ENCODE results near the gene SSC4D. TPM values are rescaled to one million over a fixed set of nuclear protein-coding genes. Genes with fewer than 3 reads are reported as not detected.
"Not testable (repeated sequence)": the region's sequence is repeated elsewhere in the genome, so short reads cannot be mapped to it uniquely, and the experiment has no call there.

Gene SSC4D
- polyA plus RNA-seq, 1 donor = 0.85 TPM

DNA sequence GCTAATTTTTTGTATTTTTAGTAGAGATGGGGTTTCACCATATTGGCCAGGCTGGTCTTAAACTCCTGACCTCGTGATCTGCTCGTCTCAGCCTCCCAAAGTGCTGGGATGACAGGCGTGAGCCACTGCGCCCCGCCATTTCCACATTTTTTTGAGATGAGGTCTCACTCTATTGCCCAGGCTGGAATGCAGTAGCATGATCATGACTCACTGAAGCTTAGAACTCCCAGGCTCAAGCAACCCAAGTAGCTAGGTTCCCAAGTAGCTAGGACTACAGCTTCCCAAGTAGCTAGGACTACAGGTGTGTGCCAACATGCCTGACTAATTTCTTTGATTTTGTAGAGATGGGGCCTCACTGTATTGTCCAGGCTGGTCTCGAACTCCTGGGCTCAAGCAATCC lies 11.6 kb upstream of the SSC4D start:
- not testable (repeated sequence) for DNase-seq

DNA sequence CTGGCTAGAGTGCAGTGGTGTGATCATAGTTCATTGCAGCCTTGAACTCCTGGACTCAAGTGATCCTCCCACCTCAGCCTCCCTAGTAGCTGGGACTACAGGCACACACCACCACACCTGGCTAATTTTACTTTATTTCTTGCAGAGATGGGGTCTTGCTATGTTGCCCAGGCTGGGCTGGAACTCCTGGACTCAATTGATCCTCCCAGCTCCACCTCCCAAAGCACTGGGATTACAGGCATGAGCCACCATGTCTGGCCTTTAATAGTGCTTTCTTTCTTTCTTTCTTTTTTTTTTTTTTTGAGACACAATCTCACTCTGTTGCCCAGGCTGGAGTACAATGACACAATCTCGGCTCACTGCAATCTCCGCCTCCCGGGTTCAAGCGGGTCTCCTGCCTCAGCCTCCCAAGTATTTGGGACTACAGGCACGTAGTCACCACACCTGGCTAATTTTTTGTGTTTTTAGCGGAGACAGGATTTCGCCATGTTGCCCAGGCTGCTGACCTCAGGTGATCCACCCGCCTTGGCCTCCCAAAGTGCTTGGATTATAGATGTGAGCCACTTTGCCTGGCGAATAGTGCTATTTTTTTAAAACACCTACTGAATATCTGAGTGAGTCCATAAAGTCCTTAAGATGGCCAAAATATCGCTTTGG lies 8.3 kb upstream of the SSC4D start:
- DNase-seq = not testable (repeated sequence)

DNA sequence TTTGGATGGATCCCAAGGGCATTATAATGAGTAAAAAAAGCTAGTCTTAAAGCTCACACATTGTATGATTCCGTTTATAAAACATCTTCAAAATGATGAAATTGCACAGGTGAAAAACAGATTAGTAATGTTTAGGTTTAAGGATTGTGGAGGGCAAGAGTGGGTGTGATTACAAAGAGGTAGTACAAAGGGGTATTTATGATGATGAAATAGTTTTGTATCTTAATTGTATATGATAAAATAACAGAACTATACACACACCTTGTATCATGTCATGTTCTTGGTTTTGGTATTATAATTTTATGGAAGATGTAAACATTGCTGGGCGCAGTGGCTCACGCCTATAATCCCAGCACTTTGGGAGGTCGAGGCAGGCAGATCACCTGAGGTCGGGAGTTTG lies 2.8 kb upstream of the SSC4D start:
- DNase-seq = no peak

DNA sequence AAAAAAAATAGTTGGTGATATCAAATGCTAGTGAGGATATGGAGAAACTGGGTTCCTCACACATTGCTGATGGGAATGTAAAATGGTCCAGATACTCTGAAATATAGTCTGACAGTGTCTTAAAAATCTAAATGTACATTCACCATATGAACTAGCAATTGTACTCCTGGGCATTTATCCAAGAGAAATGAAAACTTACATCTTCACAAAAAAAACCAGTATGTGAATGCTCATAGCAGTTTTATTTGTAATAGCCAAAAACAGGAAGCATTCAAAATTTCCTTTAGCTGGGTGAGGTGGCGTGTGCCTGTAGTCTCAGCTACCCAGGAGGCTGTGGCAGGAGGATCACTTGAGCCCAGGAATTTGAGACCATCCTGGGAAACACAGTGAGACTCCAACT lies 2.1 kb upstream of the SSC4D start:
- no peak for DNase-seq

DNA sequence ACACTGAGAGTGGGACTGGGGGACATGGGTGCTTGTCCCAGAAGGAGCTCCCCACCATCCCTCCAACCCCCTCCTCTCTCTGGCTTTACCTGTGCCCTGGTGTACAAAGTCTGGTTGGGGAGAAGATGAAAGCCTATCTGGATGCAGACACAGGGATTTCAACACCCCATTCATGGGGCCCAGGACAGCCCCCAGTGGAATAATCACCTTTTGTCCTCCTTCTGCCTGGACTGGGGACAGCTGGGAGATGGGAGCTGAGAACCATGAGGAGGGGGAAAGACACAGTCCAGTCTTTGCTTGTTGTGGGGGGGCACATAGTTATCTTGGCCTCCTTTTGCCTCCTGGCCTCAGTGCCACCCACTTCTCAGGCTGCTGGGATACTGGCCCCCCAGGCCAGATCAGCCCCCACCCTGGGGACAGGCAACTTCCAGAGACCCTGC lies 1.4 kb downstream of the SSC4D start:
- no peak for DNase-seq

DNA sequence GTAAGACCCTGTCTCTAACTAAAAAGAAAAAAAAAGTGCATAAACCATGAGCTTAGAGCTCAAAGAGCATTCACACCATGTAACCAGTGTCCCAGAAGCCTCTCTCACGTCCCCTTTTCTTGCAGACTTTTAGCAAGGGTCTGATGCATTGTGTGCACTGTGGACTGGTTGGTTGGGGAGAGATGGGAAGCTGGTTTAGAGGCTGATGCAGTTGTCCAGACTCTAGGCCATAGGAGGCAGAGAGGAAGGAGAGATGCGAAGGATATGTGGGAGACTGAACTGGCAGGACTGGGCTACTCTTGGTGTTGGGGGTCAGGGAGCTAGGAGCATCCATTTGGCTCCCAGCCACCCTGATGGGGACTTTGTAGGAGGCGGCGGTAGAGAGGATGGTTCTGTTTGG lies 1.8 kb downstream of the SSC4D start:
- DNase-seq = no peak

DNA sequence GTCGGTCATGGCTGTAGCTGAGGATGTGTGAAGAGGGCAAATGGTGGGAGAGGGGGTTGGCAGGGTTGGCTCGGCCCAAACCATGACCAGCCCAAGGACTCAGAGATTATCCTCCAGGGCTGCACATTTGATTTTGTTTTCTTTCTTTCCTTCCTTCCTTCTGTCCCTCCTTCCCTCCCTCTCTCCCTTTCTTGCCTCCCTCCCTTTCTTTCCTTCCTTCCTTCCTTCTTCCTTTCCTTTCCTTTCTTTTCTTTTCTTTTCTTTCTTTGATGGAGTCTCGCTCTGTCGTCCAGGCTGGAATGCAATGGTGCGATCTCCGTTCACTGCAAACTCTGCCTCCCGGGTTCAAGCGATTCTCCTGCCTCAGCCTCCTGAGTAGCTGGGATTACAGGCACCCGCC lies 3.8 kb downstream of the SSC4D start:
- DNase-seq = no peak

DNA sequence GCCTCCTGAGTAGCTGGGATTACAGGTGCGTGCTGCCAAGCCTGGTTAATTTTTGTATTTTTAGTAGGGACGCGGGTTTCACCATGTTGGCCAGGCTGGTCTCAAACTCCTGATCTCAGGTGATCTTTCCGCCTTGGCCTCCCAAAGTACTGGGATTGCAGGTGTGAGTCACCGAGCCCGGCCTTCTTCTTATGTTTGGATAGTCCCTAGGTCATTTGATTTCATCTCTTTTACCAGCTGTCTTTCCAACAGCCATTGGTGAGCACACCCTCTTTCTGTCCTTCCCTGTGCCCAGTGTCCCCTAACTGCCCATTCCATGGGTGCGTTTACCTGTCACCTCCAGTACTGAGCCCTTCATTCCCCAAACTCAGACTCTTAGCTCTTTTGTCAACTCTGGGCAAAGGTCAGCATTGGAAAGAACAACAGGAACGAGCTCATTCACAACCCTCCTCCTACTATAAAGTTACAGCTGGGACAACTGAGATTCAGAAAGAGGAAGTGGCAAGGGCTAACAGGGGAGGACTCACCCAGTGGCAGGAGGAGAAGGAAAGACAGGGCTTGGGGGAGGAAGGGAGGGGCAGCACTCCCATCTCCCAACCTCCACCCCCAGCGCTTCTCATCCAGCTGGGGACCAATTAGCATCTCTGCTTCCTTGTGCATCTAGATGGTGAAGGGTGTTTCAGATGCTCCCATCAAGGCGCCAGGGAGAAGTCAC lies 5.6 kb downstream of the SSC4D start:
- no peak for DNase-seq

DNA sequence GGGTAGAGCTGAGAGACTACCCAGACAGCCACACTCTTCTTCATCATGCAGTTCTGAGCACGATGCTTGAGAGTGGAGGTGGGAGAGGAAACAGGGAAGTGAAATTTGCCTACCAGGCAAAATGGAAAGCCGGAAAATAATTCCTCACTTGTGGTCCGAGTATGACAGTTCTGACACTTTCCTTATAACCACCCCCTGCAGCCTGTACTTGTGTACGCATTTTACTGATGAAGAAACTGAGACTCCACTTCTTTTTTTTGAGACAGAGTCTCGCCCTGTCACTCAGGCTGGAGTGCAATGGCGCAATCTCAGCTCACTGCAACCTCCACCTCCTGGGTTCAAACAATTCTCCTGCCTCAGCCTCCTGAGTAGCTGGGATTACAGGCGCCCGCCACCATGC lies 6.4 kb downstream of the SSC4D start:
- not testable (repeated sequence) for DNase-seq

DNA sequence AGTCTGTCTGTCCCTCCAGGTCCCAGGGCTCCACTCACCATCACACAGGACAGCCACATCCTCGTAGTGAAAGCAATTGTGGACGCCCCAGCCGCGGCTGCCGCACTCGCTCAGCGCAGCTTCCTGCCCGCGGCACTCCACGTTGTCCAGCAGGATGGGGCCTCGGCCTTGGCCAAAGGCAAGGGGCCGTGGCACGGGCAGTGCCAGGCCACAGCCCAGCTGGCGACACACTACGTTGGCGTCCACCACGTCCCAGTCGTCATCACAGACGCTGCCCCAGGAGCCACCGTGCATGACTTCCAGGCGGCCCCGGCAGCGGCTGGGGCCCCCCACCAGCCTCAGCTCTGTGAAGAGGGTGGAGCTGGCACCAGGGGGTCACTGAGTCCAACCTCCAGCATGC lies 9.2 kb downstream of the SSC4D start:
- no peak for DNase-seq

DNA sequence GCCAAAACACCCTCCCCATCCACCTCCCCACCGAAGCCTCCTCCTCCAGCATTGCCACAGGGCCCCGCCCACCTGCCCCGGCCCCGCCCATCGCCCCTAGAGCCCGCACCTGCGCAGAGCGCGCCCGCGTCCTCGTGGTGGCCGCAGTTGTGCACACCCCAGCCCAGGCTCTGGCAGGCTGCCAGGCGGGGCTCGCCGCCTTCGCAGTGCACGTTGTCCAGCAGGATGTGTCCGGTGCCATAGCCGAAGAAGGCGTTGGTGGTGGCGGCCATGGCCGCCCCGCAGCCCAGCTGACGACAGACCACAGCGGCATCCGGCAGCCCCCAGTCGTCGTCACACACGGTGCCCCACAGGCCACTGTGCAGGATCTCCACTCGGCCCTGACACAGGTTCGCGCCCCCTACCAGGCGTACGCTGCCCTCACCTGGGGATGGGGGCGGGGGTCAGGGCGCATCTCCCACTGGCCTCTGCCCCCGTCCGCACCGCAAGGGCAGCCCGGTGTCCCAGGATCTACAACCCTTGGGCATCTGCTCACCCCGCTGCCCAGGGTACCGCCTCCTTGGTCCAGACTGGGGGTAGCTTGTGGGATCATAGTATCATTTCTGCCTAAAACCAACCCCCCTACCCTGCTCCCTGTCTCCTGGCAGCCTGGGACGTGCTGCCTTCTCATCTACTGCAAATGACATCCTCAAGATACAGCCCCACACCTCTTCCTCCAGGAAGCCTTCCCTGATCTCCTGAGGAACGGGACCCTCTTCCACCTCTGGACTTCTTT lies 11.9 kb downstream of the SSC4D start:
- peak; percentile 67 for DNase-seq

DNA sequence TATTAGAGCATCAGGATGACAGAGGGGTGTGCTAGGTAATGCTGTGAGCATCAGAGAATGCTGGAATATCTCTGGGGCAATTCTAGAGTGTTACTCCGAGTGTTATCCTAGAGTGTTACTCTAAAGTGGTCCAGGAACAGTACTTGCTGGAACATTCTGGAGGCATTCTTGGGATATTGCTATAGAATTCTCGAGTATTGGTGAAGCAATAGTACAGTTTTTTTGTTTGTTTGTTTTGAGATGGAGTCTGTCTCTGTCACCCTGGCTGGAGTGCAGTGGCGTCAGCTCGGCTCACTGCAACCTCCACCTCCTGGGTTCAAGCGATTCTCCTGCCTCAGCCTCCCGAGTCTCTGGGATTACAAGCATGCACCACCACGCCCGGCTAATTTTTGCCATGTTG lies 12.6 kb downstream of the SSC4D start:
- DNase-seq = no peak

DNA sequence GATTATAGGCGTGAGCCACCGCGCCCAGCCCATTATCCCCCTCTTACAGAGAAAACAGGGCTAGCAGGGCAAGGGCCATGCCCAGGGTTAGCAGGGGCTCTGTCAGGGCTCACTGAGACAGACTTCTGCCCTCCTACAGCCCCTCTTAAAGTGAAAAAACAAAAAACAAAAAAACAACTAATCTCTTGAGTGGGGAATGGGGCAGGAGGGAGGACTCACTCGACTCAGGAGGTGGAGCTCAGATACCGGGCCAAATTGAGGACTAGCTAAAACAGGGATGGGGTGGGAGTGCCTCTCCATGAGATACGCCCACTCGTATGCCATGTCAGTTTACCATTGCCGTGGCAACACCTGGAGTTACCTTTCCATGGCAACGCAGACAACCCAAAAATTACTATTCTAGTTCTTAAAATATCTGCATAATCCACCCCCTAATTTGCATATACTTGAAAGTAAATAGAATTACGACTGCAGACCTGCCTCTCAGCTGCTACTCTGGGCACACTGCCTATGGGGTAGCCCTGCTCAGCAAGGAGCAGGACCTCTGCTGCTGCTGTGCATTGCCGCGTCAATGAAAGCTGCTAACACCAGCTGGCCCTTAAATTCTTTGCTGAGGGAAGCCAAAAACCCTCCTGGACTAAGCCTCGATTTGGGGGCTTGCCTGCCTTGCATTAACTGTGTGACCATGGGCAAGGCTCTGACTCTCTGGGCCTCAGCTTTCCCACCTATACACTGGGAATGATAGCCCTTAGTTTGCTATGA lies 13.4 kb downstream of the SSC4D start:
- no peak for DNase-seq

DNA sequence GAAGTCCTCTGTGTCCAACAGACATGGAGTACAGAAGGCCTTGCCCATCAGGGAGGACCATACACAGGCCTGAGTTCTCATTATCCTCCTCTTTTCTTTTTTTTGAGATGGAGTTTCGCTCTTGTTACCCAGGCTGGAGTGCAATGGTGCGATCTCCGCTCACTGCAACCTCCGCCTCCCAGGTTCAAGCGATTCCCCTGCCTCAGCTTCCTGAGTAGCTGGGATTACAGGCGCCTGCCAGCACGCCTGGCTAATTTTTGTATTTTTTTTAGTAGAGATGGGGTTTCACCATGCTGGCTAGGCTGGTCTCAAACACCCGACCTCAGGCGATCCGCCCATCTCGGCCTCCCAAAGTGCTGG lies 13.9 kb downstream of the SSC4D start:
- not testable (repeated sequence) for DNase-seq

DNA sequence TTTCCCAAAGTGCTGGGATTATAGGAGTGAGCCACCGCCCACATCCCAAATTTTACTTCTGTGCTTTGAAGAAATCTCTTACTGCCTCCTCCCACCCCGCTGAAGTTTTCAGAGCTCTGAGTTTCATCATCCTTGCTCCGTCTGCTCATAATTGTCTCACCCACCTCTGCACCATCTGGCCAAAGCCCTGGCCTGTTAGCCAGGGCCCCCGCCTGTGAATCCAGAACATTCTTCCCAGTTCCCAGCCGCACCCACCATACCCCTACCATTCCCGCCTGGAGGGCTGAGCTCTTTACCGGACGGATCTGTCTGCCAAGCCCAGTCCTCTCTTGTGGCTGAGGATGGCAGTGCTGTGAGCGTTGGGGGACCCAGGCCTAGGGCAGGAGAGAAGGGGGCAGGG lies 14.5 kb downstream of the SSC4D start:
- DNase-seq = no peak

DNA sequence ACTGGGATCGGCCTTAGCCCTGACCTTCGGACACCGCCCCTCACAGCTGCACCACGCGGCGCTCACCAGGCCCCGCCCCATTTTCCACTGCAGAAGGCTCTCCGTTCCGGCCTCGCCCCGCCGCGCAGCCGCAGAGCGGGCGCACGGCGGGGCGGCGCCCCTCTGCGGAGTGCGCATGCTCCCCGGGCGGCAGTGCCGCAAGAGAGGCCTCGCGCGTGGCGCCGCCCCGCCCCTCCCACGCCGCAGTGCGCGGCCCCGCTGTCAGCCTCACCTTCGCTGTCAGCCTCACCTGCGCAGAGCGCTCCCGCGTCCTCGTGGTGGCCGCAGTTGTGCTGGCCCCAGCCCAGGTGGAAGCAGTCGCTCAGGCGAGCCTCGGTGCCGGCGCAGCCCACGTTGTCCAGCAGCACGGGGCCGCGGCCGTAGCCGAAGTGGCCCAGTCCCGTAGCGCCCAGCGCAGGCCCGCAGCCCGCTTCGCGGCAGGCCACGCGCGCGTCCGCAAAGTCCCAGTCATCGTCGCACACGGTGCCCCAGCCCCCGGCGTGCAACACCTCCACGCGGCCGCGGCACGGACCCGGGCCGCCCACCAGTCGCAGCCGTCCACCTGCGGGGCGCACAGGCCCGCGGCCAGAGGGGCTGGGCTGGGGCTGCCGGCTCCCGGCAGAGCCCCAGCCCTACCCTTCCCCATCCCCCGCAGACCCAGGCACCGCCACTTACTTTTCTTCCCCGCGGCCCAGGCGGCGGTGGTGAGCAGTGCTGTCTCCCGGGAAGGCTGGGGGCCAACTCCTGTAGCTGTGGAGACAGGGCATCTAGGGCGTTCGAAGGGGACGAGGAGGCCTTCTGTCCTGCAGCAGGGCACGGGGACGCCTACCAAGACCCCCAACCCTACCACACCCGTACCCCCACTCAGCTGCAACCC lies 16.1 kb downstream of the SSC4D start:
- peak; percentile 96 for DNase-seq

DNA sequence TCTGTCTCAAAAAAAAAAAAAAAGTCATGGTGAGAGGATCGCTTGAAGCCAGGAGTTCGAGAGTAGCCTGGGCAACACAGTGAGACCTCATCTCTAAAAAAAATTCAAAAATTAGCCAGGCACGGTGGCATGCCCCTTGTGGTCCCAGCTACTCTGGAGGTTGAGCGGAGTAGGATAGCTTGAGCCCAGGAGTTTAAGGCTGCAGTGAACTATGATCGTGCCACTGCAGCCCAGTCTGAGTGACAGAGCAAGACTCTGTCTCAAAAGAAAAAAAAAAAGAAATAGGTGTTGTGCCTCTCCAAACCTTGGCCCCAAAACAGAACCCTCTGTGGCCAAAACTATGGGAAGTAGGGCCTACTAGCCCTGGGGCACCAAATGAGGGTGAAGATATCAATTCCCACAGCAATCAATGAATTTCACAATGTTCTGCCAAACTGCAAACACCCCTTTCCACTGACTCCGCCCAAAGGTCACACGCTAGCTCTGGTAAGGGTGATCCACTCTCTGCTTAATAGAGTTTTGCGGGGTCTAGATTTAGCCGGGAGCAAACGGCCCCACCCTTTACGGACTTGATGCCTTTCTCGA lies 16.9 kb downstream of the SSC4D start:
- no peak for DNase-seq

DNA sequence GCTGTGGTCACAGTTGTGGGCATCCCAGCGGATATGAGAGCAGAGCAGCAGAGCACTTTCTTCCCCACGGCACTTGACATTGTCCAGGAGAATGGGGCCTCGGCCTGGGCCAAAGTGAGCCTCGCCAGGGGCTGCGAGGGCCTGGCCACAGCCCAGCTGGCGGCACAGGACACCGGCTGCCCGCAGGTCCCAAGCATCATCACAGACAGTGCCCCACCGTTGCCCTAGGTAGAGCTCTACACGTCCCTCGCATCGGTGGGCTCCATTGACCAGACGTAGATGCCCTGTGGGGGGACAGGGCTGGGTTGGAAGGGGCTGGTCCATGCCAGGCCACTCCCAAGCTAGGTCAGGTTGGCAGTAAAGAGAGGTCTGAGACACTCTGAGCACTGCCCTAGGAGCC lies 19.4 kb downstream of the SSC4D start:
- no peak for DNase-seq

DNA sequence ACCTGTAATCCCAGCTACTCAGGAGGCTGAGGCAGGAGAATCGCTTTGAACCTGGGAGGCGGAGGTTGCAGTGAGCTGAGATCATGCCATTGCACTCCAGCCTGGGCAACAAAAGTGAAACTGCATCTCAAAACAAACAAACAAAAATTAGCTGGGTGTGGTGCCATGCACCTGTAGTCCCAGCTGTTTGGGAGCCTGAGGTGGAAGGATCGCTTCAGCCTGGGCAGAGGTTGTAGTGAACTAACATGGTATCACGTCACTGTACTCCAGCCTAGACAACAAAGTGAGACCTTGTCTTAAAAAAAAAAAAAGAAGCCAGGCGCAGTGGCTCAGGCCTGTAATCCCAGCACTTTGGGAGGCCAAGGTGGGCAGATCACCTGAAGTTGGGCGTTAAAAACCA lies 21.7 kb downstream of the SSC4D start:
- not testable (repeated sequence) for DNase-seq

DNA sequence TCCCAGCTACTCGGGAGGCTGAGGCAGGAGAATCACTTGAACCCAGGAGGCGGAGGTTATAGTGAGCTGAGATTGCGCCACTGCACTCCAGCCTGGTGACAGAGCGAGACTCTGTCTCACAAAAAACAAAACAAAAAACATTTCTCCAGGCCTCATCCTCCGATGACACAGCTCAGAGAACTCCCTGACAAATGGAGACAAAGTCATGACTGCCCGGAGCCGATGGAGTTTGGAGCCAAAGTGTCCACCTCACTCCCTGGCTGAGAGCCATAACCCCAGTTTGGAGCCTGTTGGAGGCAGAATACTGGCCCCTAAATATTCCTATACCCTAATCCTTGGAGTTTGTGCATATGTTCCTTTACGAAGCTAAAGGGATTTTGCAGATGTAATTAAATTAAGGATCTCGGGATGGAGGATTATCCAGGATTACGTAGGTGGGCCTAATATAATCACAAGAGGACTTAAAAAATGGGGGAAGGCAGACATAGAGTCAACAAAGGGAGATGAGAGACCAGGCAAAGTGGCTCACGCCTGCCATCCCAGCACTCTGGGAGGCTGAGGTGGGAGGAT lies 22.7 kb downstream of the SSC4D start:
- DNase-seq = no peak
